Mesenchymal stem cell (in vitro differentiated cells and primary cell): ENCODE results near the gene RBM18.

Experiments used
- DNase-seq: peaks from one replicate; pipeline ENCODE4 v3.0.0-alpha.2; 2013
- H2AFZ ChIP-seq: one replicate; pipeline ENCODE4 v1.6.1; 2013; ENCODE audit warnings: low read depth, mild to moderate bottlenecking, control low read depth, inconsistent platforms, low read length, moderate library complexity
- H2AK5ac ChIP-seq: 2 replicates; pipeline ENCODE4 v1.6.1; 2013; ENCODE audit warnings: low read length, moderate library complexity, mild to moderate bottlenecking, inconsistent platforms; ENCODE audit not compliant: severe bottlenecking
- H2BK120ac ChIP-seq: one replicate; pipeline ENCODE4 v1.6.1; 2013; ENCODE audit warnings: low read depth, mild to moderate bottlenecking, inconsistent platforms, low read length, moderate library complexity
- H2BK12ac ChIP-seq, 2 experiments: one replicate each; pipeline ENCODE4 v1.6.1; 2013; ENCODE audit warnings: inconsistent platforms in 2 of 2, low read length in 2 of 2, mild to moderate bottlenecking in 2 of 2, moderate library complexity in 2 of 2, control low read depth in 1 of 2
- H2BK15ac ChIP-seq: one replicate; pipeline ENCODE4 v1.6.1; 2013; ENCODE audit warnings: mild to moderate bottlenecking, low read depth, inconsistent platforms; ENCODE audit not compliant: poor library complexity, severe bottlenecking
- H2BK5ac ChIP-seq: 2 replicates; pipeline ENCODE4 v1.6.1; 2013; ENCODE audit warnings: low read depth, mild to moderate bottlenecking, low read length, control low read depth, inconsistent platforms; ENCODE audit not compliant: poor library complexity, severe bottlenecking
- H3K14ac ChIP-seq, 2 experiments: one replicate each; pipeline ENCODE4 v1.6.1; 2013; ENCODE audit warnings: inconsistent platforms in 2 of 2, low read length in 2 of 2, control low read depth in 1 of 2, mild to moderate bottlenecking in 1 of 2, moderate library complexity in 1 of 2
- H3K18ac ChIP-seq, 2 experiments: one replicate each; pipeline ENCODE4 v1.6.1; 2013; ENCODE audit warnings: inconsistent platforms in 2 of 2, low read length in 2 of 2, control low read depth in 1 of 2, low read depth in 1 of 2, mild to moderate bottlenecking in 1 of 2
- H3K23ac ChIP-seq, 2 experiments: one replicate each; pipeline ENCODE4 v1.6.1; 2013; ENCODE audit warnings: inconsistent platforms in 2 of 2, low read length in 2 of 2, mild to moderate bottlenecking in 2 of 2, moderate library complexity in 2 of 2, control low read depth in 1 of 2
- H3K27ac ChIP-seq: 2 replicates; pipeline ENCODE4 v1.5.1; 2013; ENCODE audit warnings: mild to moderate bottlenecking, moderate library complexity, low read length, control low read depth, inconsistent platforms; ENCODE audit not compliant: poor library complexity, severe bottlenecking
- H3K27me3 ChIP-seq, 2 experiments: 2 replicates each; pipeline versions ENCODE4 v1.6.1 to v1.7.0; 2013; ENCODE audit warnings: low read length in 2 of 2, mild to moderate bottlenecking in 2 of 2, moderate library complexity in 2 of 2, control low read depth in 1 of 2, inconsistent platforms in 1 of 2; ENCODE audit not compliant: control insufficient read depth in 1 of 2, insufficient read depth in 1 of 2
- H3K36me3 ChIP-seq, 2 experiments: 2 replicates each; pipeline versions ENCODE4 v1.6.1 to v1.7.0; 2013; ENCODE audit warnings: low read length in 2 of 2, control low read depth in 1 of 2, inconsistent platforms in 1 of 2, low read depth in 1 of 2, mild to moderate bottlenecking in 1 of 2; ENCODE audit not compliant: insufficient read depth in 2 of 2, control insufficient read depth in 1 of 2
- H3K4ac ChIP-seq, 2 experiments: one replicate each; pipeline ENCODE4 v1.6.1; 2013; ENCODE audit warnings: inconsistent platforms in 2 of 2, low read length in 2 of 2, mild to moderate bottlenecking in 2 of 2, moderate library complexity in 2 of 2, control low read depth in 1 of 2, low read depth in 1 of 2
- H3K4me1 ChIP-seq: 2 replicates; pipeline ENCODE4 v1.6.1; 2013; ENCODE audit warnings: low read depth, low read length, control low read depth; ENCODE audit not compliant: control insufficient read depth, insufficient read depth
- H3K4me2 ChIP-seq: 2 replicates; pipeline ENCODE4 v1.6.1; 2013; ENCODE audit warnings: low read length, mild to moderate bottlenecking, inconsistent platforms; ENCODE audit not compliant: poor library complexity, severe bottlenecking
- H3K4me3 ChIP-seq, 2 experiments: 2 replicates each; pipeline versions ENCODE4 v1.5.1 to v1.7.0; 2013; ENCODE audit warnings: low read length in 2 of 2, mild to moderate bottlenecking in 2 of 2, control low read depth in 1 of 2, low read depth in 1 of 2; ENCODE audit not compliant: insufficient read depth in 1 of 2
- H3K79me1 ChIP-seq: replicated peaks from 2 replicates; pipeline ENCODE4 v1.6.1; 2013; ENCODE audit warnings: mild to moderate bottlenecking, control low read depth, low read length, inconsistent platforms; ENCODE audit not compliant: poor library complexity, severe bottlenecking
- H3K9ac ChIP-seq: 2 replicates; pipeline ENCODE4 v1.7.0; 2013; ENCODE audit warnings: mild to moderate bottlenecking, low read length, moderate library complexity
- H3K9me3 ChIP-seq: 2 replicates; pipeline ENCODE4 v1.7.0; 2013; ENCODE audit warnings: mild to moderate bottlenecking, low read length; ENCODE audit not compliant: control insufficient read depth
- H4K8ac ChIP-seq: one replicate; pipeline ENCODE4 v1.6.1; 2013; ENCODE audit warnings: inconsistent platforms, mild to moderate bottlenecking, low read length, moderate library complexity
- H4K91ac ChIP-seq: one replicate; pipeline ENCODE4 v1.6.1; 2013; ENCODE audit warnings: mild to moderate bottlenecking, low read length, inconsistent platforms
- WGBS: methylation state at CpG from one replicate; pipeline ENCODE4 v1.1.7; 2013; ENCODE audit warnings: mixed read lengths; 5-methylcytosine and 5-hydroxymethylcytosine counted together

The RBM18 gene

DNA sequence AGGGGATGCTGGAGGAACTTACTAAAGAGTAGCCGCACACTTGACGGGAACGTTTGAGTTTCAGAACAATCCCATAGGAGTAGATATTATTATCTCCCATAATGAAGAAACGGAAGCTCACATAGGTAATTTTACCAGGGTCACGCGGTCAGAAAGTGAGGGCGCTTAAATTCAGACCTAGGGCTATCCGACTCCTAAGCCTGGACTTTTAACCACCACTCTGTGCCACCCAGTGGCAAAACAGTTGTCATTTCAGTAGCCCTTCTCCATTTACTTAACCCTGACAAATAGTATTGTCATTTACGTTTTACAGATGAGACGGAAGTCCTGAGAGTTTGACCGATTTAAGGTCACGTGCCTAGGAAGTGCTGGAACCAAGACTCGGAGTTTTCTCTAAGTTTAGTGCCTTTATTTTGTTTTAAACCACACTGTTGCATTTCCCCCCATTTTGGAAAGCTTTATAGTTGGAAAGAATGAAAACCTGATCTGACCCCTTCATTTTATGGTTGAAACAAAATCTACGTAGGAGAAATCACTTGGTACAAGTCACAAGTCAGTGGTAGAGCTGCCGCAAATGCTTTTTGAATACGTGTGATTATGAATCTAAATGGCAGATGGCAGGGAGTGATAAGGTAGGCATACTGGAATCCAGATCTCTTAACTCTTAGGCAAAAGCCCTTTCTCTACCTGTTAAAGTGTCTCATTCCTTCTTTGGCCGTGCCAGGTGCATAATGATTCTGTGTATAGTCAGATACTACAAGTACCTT is 692 bp upstream of the RBM18 start:
- Histone ChIP-seq H2BK120ac (no peak overlapping the region), H3K23ac (no peak overlapping the region), H2BK15ac (no peak overlapping the region), H3K18ac (peak overlapping the region in 1 of 2 experiments; percentile 100), H3K4ac (peak overlapping the region in 1 of 2 experiments; percentile 92), H3K79me1 (peaks cover 20% of the 10 kb centered on the region), H3K36me3 (peaks cover 3 to 12% of the 10 kb centered on the region in 2 experiments), H3K27me3 (no peaks in the 10 kb centered on the region), H4K8ac (no peak overlapping the region), H3K4me3 (peak overlapping the region; percentile 88 to 95), H2AK5ac (no peak overlapping the region), H2AFZ (peak overlapping the region; percentile 92), H3K27ac (no peak overlapping the region), H3K14ac (no peak overlapping the region), H2BK5ac (peak overlapping the region; percentile 14), H3K4me1 (no peaks in the 10 kb centered on the region), H4K91ac (no peak overlapping the region), H3K4me2 (peak overlapping the region; percentile 69), H3K9me3 (no peaks in the 10 kb centered on the region), H3K9ac (peak overlapping the region; percentile 95), H2BK12ac (no peak overlapping the region)
- peak; percentile 63 for DNase-seq
- WGBS = 18% methylated on average over 14 of the region's 17 CpGs

DNA sequence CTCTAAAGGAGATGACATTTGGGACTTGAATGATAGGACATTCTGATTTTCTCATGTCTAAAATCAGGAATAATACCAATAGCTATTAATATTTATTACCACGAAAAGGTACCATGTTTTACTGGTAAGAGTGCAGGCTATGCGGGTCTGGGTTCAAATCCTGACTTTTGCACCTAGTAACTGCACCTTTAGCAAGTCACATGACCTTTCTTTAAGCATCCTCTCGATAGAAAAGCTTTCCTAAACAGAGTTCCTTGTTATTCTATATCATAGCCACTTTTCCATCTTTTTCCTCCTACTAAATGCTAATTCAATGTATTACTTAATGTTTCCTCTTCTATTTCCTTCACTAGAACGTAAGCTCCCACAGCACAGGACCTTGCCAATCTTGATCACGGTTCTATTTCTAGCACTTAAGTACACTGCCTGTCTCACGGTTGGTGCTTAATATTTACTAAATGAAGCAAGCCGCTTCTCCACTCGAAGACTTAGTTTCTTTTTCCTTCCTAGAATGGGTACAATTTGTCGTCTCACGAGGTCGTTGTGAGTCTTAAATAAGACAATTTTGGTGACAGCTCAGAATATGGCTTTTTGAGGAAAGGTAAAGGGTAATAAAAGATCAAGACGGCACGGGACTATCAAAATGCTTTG is 816 bp downstream of the RBM18 start:
- DNase-seq = peak; percentile 52
- no peak overlapping the region for H4K91ac ChIP-seq
- peak overlapping the region in 1 of 2 experiments; percentile 47 for H3K4ac ChIP-seq
- H3K14ac ChIP-seq = no peak overlapping the region
- H3K9ac ChIP-seq = peak overlapping the region; percentile 95
- peak overlapping the region; percentile 80 for H3K4me2 ChIP-seq
- H2BK15ac ChIP-seq = no peak overlapping the region
- peak overlapping the region in 1 of 2 experiments; percentile 94 for H3K18ac ChIP-seq
- no peaks in the 10 kb centered on the region for H3K9me3 ChIP-seq
- H3K4me1 ChIP-seq = no peaks in the 10 kb centered on the region
- H3K23ac ChIP-seq = no peak overlapping the region
- no peaks in the 10 kb centered on the region for H3K27me3 ChIP-seq
- peak overlapping the region; percentile 88 to 95 for H3K4me3 ChIP-seq
- H3K79me1 ChIP-seq = peaks cover 23% of the 10 kb centered on the region
- H2AK5ac ChIP-seq = no peak overlapping the region
- 32% methylated on average over 13 of the region's 13 CpGs for WGBS
- H2BK5ac ChIP-seq = no peak overlapping the region
- H2BK12ac ChIP-seq = no peak overlapping the region
- H3K27ac ChIP-seq = no peak overlapping the region
- H2AFZ ChIP-seq = peak overlapping the region; percentile 94
- H2BK120ac ChIP-seq = no peak overlapping the region
- no peak overlapping the region for H4K8ac ChIP-seq
- H3K36me3 ChIP-seq = peaks cover 11 to 27% of the 10 kb centered on the region in 2 experiments

DNA sequence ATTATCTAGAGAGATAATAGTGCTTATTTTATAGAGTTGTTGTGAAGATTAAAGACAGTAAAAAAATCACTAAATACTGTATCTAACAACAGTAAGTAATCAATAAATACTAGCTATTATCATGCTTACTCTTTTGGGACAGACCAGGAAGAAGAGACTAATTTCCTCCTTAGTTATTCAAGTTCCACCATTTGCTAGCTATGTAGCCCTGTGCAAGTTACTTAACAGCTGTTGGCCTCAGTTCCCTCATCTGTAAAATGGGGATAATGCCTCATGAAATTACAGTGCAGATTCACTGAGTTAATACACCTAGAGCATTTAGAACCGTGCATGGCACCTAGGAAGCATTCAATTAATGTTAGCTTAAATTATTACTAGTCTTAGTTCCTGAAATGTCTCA is 2.6 kb downstream of the RBM18 start:
- H2AFZ ChIP-seq = no peak overlapping the region
- H3K18ac ChIP-seq = no peak overlapping the region
- H3K4me1 ChIP-seq = no peaks in the 10 kb centered on the region
- H3K4ac ChIP-seq = no peak overlapping the region
- H4K91ac ChIP-seq = no peak overlapping the region
- H3K14ac ChIP-seq = no peak overlapping the region
- peaks cover 24% of the 10 kb centered on the region for H3K79me1 ChIP-seq
- no peak overlapping the region for H3K23ac ChIP-seq
- no peak overlapping the region for H2BK12ac ChIP-seq
- H3K36me3 ChIP-seq = peaks cover 11 to 37% of the 10 kb centered on the region in 2 experiments
- no peak overlapping the region for H2BK5ac ChIP-seq
- H3K9ac ChIP-seq = no peak overlapping the region
- H2AK5ac ChIP-seq = no peak overlapping the region
- H3K27me3 ChIP-seq = no peaks in the 10 kb centered on the region
- no peak overlapping the region for H4K8ac ChIP-seq
- H3K4me3 ChIP-seq = no peak overlapping the region
- DNase-seq = no peak
- H2BK15ac ChIP-seq = no peak overlapping the region
- H3K4me2 ChIP-seq = no peak overlapping the region
- no peak overlapping the region for H3K27ac ChIP-seq
- no peaks in the 10 kb centered on the region for H3K9me3 ChIP-seq
- no CpG with 5 or more reads among the region's 1 CpG for WGBS
- H2BK120ac ChIP-seq = no peak overlapping the region

DNA sequence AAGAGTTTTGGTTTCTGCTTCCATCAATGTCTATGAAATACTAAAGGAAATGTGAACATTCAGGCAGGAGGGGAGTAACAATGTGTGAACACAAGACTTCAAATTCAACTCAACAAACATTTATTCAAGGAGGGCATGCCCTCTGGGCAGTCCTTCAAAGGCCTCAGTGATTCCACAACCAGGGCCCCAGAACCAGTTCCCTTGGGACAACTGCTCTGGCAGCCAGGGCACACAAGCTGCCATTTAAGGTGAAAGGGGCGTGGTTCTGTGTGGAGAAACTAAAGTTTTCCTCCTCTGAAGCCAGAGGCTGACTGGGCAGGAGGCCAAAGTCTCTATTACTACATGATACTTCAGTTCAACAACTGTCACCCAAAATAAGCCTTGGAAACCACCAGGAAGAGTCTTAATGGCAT is 3.2 kb downstream of the RBM18 start:
- Histone ChIP-seq H2AFZ (no peak overlapping the region), H4K91ac (no peak overlapping the region), H3K9ac (no peak overlapping the region), H3K36me3 (peaks cover 11 to 42% of the 10 kb centered on the region in 2 experiments), H3K4ac (no peak overlapping the region), H3K18ac (no peak overlapping the region), H2BK12ac (no peak overlapping the region), H3K27ac (no peak overlapping the region), H3K9me3 (no peaks in the 10 kb centered on the region), H3K27me3 (no peaks in the 10 kb centered on the region), H3K79me1 (peaks cover 23% of the 10 kb centered on the region), H2AK5ac (no peak overlapping the region), H3K23ac (no peak overlapping the region), H2BK5ac (no peak overlapping the region), H3K4me2 (no peak overlapping the region), H3K14ac (no peak overlapping the region), H4K8ac (no peak overlapping the region), H2BK120ac (no peak overlapping the region), H2BK15ac (no peak overlapping the region), H3K4me1 (no peaks in the 10 kb centered on the region), H3K4me3 (no peak overlapping the region)
- no CpG with 5 or more reads among the region's 1 CpG for WGBS
- peak; percentile 76 for DNase-seq
